Measurements from ENCODE around the gene TALDO1.

DNA sequence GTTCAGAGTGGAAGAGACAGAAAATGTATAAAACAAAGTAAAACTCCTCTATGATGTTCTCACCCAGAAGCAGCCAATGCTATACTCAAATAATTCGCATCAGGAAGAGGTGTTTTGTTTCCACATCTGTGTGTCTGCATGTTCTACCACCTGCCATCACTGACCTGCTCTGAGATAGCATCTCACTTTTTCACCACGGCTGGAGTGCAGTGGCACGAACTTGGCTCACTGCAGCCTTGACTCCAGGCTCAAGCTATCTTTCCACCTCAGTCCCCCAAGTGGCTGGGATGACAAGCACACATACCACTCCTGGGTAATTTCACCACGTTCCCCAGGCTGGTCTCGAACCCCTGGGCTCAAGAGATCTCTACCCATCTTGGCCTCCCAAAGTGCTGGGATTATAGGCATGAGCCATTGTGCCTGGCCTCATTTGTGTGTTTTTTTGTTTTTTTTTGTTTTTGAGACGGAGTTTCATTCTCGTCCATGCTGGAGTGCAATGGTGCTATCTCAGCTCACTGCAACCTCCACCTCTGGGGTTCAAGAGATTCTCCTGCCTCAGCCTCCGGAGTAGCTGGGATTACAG lies 14.4 kb downstream of the TALDO1 start:
- no peak for TF ChIP-seq CTCF (IDR thresholded peaks at IDR 0.05)
- no peak for TF ChIP-seq MAX (CRISPR knock-in tag; IDR thresholded peaks at IDR 0.05)
- TF ChIP-seq, protein P1, sequence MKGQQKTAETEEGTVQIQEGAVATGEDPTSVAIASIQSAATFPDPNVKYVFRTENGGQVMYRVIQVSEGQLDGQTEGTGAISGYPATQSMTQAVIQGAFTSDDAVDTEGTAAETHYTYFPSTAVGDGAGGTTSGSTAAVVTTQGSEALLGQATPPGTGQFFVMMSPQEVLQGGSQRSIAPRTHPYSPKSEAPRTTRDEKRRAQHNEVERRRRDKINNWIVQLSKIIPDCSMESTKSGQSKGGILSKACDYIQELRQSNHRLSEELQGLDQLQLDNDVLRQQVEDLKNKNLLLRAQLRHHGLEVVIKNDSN (CRISPR knock-in tag; IDR thresholded peaks at IDR 0.05) = no peak
- no peak for TF ChIP-seq JUN (CRISPR knock-in tag; IDR thresholded peaks at IDR 0.05)
- TF ChIP-seq, protein P2, sequence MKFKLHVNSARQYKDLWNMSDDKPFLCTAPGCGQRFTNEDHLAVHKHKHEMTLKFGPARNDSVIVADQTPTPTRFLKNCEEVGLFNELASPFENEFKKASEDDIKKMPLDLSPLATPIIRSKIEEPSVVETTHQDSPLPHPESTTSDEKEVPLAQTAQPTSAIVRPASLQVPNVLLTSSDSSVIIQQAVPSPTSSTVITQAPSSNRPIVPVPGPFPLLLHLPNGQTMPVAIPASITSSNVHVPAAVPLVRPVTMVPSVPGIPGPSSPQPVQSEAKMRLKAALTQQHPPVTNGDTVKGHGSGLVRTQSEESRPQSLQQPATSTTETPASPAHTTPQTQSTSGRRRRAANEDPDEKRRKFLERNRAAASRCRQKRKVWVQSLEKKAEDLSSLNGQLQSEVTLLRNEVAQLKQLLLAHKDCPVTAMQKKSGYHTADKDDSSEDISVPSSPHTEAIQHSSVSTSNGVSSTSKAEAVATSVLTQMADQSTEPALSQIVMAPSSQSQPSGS (CRISPR knock-in tag; IDR thresholded peaks at IDR 0.05; ENCODE audit: borderline replicate concordance, low read depth) = no peak
- TF ChIP-seq, protein P3, sequence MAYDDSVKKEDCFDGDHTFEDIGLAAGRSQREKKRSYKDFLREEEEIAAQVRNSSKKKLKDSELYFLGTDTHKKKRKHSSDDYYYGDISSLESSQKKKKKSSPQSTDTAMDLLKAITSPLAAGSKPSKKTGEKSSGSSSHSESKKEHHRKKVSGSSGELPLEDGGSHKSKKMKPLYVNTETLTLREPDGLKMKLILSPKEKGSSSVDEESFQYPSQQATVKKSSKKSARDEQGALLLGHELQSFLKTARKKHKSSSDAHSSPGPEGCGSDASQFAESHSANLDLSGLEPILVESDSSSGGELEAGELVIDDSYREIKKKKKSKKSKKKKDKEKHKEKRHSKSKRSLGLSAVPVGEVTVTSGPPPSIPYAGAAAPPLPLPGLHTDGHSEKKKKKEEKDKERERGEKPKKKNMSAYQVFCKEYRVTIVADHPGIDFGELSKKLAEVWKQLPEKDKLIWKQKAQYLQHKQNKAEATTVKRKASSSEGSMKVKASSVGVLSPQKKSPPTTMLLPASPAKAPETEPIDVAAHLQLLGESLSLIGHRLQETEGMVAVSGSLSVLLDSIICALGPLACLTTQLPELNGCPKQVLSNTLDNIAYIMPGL (CRISPR knock-in tag; IDR thresholded peaks at IDR 0.05) = no peak

Data from WTC11 (cell line).